Measurements from ENCODE around the gene MBD5. TPM values are rescaled to one million over a fixed set of nuclear protein-coding genes. Genes with fewer than 3 reads are reported as not detected.

Gene MBD5
- total RNA-seq, 6 experiments from 2014 or later, result 7.9 to 15.6 (median 11.9) TPM

DNA sequence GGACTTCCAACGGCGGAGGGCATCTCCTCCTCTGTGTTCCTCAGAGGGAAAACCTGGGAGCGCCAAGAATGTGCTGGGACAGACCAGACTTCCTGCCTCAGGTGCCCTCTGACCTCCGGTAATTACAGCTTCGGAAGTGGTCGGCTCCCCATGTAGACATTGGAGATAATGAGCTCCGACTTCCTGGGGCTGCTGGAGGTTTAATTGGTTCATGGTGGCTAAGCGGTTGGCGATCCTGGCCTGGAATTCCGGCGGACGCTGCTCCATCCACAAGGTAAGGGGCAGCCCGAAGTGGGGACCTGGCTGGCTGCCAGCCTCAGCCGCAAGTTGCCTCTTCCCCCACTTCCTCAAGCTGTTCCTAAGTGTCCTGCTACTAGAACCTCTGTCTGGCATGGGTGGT, 540.5 kb downstream of the MBD5 start:
- Histone ChIP-seq H3K27me3 (no peaks in the 10 kb centered on the region), H3K4me1 (no peaks in the 10 kb centered on the region), H3K36me3 (no peaks in the 10 kb centered on the region), H3K9me3 (no peaks in the 10 kb centered on the region), H3K27ac (no peak overlapping the region), H3K4me3 (no peak overlapping the region)
- intact Hi-C loops (cut with DNase I), result no loop called here
- no CpG with 5 or more reads among the region's 14 CpGs for WGBS (ENCODE audit: insufficient coverage, low coverage, low lambda C conversion rate, missing lambda C conversion rate)
- ATAC-seq, result no peak
- TF ChIP-seq, protein P1, sequence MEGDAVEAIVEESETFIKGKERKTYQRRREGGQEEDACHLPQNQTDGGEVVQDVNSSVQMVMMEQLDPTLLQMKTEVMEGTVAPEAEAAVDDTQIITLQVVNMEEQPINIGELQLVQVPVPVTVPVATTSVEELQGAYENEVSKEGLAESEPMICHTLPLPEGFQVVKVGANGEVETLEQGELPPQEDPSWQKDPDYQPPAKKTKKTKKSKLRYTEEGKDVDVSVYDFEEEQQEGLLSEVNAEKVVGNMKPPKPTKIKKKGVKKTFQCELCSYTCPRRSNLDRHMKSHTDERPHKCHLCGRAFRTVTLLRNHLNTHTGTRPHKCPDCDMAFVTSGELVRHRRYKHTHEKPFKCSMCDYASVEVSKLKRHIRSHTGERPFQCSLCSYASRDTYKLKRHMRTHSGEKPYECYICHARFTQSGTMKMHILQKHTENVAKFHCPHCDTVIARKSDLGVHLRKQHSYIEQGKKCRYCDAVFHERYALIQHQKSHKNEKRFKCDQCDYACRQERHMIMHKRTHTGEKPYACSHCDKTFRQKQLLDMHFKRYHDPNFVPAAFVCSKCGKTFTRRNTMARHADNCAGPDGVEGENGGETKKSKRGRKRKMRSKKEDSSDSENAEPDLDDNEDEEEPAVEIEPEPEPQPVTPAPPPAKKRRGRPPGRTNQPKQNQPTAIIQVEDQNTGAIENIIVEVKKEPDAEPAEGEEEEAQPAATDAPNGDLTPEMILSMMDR (IDR thresholded peaks at IDR 0.05), result no peak
- TF ChIP-seq POLR2A (IDR thresholded peaks at IDR 0.05), result no peak
- DNase-seq, result no peak

DNA sequence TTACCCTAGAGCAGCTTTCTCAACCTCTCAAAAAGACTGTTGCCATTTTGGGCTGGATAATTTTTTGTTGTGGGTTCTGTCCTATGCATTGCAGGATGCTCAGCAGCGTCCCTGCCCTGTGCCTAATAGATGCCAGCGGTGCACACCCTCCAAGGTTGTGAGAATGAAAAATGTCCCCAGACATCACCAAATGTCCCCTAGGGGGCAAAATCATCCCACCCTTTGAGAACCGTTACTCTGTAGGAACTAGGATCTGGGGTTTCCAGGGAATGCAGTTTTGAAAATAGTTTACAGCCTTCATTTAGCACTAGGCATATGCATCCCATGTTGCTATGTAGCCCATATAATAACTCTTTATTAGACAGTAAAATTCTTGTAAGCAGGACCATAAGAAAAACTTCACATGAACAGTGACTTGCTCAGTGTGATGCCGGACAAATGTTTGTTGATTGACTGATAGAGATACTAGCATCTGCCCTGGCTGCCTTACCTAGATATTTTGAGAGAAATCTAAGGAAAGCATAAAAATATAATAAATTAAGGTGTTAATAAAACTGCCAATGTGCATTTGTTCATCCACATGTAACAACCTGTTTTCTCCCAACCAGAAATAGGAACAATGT, 544.5 kb downstream of the MBD5 start:
- TF ChIP-seq, protein P1 (IDR thresholded peaks at IDR 0.05), result peak; percentile 10 to 28 (median 20)
- no peak for TF ChIP-seq POLR2A (IDR thresholded peaks at IDR 0.05)
- no peak overlapping the region for H3K4me3 ChIP-seq
- no peaks in the 10 kb centered on the region for H3K9me3 ChIP-seq
- DNase-seq, result no peak
- H3K27me3 ChIP-seq, result no peaks in the 10 kb centered on the region
- no peak overlapping the region for H3K27ac ChIP-seq
- intact Hi-C loops (cut with DNase I), result no loop called here
- peak in 3 of 4 donors; percentile 33 to 42 (median 34) for ATAC-seq
- WGBS (ENCODE audit: insufficient coverage, low coverage, low lambda C conversion rate, missing lambda C conversion rate), result 60% methylated on average over 4 of the region's 4 CpGs
- no peaks in the 10 kb centered on the region for H3K36me3 ChIP-seq
- no peaks in the 10 kb centered on the region for H3K4me1 ChIP-seq

Small RNA genes within 50 kb of the gene (small RNA-seq; reads per million reads assigned to genes)
- gene RF00554, result 0 reads per million in 2 experiments

Other genes with a start within 250 kb of the MBD5 start
- 1 to 10 TPM; 5.8 to 9.3 (median 6.5) TPM for gene ACVR2A, start 176.1 kb upstream of the MBD5 start, total RNA-seq
- gene ORC4, start 354 bp upstream of the MBD5 start, total RNA-seq, result 10 to 100 TPM; 18.6 to 61.4 (median 22.9) TPM